Retinal pigment epithelial cell (primary cell): ENCODE data around the gene TBC1D8.

Source experiments
- DNase-seq: peaks from one replicate; pipeline ENCODE4 v3.0.0-alpha.2; 2010; ENCODE audit warnings: low read depth
- H3K4me3 ChIP-seq: 2 replicates; pipeline ENCODE4 v1.5.1; 2011; ENCODE audit warnings: mild to moderate bottlenecking, low read length, control low read depth, moderate library complexity
- TF ChIP-seq, protein P1 (sequence below): conservative IDR thresholded peaks from 2 replicates; pipeline ENCODE4 v1.5.1; 2011; ENCODE audit warnings: low read depth, low read length, control low read depth, inconsistent platforms

The TBC1D8 gene

DNA sequence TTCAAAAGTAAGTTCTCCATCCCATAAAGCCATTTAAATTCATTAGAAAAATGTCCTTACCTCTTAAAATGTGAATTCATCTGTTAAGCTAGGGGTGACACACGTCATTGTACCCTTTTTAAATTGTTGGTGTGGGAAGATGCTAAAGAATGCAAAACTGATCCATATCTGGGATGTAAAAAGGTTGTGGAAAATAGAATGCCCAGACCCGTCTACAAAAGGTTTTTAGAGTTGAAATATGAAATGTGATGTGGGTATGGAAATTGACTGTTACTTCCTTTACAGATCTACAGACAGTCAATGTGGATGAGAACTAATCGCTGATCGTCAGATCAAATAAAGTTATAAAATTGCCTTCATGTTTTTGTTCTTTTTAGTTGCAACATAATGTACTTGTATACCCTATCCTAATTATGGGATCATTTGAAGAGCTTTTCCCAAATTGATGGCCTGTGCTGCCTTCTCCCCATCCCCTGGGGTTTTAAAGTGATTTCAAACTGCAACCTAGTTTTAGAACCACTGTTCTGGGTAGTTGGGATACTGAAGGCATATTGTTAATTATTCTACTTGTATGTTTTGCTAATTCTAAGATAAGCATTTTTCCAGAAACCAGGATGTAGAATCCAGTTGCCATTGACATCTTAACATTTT, 145.0 kb downstream of the TBC1D8 start:
- DNase-seq: no peak
- TF ChIP-seq, protein P1, sequence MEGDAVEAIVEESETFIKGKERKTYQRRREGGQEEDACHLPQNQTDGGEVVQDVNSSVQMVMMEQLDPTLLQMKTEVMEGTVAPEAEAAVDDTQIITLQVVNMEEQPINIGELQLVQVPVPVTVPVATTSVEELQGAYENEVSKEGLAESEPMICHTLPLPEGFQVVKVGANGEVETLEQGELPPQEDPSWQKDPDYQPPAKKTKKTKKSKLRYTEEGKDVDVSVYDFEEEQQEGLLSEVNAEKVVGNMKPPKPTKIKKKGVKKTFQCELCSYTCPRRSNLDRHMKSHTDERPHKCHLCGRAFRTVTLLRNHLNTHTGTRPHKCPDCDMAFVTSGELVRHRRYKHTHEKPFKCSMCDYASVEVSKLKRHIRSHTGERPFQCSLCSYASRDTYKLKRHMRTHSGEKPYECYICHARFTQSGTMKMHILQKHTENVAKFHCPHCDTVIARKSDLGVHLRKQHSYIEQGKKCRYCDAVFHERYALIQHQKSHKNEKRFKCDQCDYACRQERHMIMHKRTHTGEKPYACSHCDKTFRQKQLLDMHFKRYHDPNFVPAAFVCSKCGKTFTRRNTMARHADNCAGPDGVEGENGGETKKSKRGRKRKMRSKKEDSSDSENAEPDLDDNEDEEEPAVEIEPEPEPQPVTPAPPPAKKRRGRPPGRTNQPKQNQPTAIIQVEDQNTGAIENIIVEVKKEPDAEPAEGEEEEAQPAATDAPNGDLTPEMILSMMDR: no peak
- H3K4me3 ChIP-seq: no peak overlapping the region

DNA sequence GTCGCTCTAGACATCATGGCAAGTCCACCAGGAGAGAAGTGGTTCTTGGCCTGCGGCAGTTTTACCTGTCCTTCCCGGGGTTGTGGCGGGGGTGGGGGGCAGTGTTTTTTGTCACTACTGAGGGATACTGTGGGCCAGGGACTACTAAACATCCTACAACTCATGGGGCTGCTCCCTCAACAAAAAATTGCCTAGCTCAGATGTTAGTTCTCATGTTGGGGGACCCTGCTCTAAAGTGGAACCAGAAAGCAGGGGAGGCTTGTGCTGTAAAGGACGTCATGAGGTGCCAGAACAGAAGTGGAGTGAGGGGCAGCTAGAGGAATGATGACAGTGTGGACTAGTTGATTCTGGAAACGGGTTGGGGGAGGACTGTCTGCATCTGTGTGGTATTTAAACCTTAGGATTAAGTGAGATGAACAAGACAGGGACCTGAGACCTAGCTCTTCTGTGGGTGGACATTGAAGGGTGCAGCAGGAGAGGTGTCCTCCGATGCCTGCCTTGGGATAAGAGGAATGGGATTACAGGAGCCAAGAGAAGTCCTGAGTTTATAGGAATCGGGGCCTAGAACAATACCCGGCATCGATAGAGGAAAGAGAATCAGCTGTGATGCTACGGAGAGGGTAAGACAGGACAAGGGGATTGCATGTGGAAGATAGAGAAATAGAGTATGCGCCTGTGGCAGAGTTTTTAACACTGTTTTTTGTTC, 146.4 kb downstream of the TBC1D8 start:
- DNase-seq: no peak
- TF ChIP-seq, protein P1: no peak
- H3K4me3 ChIP-seq: peak overlapping the region; percentile 96

DNA sequence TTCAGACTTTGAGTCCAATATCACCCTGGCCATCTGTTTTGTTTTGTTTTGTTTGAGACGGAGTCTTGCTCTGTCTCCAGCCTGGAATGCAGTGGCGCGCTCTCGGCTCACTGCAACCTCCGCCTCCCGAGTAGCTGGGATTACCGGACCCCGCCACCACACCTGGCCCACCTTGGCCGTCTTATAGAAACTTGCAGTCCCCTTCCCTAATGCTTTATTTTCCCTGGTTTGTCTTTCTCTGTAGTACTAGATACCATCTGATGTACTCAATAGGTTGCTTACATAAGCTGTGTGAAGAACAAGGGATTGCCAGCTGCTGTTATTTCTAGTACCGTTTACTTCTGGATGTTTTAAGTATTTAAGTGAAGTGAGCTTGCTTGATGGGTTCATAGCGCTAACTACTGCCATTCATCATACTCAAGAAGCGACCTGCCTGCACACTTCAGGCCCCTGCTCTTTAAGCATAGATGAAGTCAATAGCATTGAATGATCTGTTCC, 147.9 kb downstream of the TBC1D8 start:
- TF ChIP-seq, protein P1: no peak
- no peak for DNase-seq
- peak overlapping the region; percentile 96 for H3K4me3 ChIP-seq

DNA sequence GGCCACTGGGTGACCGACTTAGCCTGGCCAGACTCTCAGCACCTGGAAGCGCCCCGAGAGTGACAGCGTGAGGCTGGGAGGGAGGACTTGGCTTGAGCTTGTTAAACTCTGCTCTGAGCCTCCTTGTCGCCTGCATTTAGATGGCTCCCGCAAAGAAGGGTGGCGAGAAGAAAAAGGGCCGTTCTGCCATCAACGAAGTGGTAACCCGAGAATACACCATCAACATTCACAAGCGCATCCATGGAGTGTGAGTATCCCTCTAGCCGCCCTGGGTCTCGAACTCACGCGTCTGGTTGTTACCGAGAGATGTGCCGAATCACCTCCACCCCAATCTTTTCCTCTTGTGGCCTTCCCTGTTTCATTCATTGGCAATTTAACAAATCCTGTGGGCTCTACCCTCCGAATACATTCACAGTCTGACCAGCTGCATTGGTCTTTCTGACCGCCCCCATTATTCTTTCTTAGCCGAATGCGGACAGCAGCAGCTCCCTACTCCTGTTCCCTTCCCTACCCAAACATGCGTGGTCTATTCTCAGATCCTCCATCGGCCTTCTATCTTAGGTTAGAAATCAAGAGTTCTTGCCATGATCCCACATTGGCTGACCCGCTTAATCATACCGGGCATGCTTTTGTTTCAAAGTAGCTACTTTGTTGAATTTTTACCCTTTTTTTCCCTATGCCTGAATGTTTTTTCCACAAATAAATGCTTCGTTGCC, 148.5 kb downstream of the TBC1D8 start:
- DNase-seq: no peak
- H3K4me3 ChIP-seq: peak overlapping the region; percentile 96
- TF ChIP-seq, protein P1: no peak

DNA sequence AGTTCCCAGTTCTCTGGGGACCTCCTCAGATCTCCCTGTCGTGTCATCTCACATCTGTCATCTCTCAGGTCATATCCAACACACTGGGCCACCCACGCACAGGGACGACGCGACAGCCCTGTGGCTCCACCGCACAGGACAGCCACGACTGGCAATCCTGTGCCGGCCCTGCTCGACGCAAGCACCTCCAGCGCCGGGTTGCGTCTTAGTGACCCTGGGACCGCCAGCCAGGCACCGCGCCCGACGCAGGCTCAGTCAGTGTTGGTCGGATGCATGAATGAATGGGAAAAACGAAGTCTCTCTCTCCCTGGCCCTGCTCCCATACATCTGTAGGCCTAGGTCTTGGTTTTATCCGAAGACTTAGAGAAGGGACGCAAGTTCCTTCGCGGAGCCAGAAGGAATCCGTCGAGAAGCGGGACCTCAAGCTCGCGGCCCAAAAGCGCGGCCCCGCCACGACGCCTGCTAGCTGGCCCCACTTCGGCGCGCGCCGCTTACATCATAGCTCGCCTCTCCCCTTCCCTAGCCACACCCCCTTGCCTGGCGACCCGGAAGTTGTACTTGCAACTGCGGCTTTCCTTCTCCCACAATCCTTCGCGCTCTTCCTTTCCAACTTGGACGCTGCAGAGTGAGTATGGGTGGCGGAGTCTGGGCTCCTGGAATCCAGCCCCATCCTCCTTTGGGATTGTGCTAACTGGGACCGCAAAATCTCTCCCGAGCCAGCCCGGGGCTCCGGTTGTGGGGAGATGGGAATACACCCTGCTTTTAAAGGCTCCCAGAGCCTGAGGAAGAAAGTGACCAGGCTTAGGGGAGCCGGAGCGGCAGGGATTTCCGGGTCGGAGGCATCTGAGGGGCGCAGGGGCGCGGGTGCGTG, 149.3 kb downstream of the TBC1D8 start, which contains the start of gene RPL31:
TSS of gene RPL31 (plus strand) at position 599 of the 871 bp plus-strand sequence. CDS start 413 bp downstream, outside the sequence.
- H3K4me3 ChIP-seq: peak within 1 kb of the TSS; percentile 96
- TF ChIP-seq, protein P1: no peak
- peak; percentile 91 for DNase-seq

DNA sequence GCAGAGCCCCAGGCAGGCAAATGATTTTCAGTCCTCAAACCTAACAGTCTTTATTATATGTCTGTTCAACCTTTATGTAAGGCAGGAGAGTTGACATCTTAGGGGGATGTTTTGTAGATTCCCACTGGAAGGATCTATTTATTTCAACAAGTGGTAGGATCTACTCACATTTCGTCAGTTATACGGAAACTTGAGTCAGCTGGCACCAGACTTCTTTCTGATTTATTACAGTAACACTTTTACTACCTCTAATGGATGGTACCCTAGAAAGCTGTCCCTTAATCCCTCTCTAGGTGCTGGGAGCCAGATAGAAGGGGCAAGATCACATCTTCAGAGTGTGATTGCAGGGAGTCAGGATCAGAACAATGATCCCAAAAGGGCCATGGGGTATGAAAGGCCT, 151.2 kb downstream of the TBC1D8 start:
- DNase-seq: no peak
- TF ChIP-seq, protein P1: no peak
- H3K4me3 ChIP-seq: no peak overlapping the region
